Loucy (cell line): ENCODE results near the gene WWTR1.

Experiments
- EZH2phosphoT487 ChIP-seq: fragments of 200-600 bp; IDR thresholded peaks from 2 replicates; pipeline ENCODE4 v1.6.1; 2018; ENCODE audit warnings: antibody characterized with exemption, mild to moderate bottlenecking, moderate library complexity, borderline replicate concordance
- TF ChIP-seq, protein P1 (sequence below): fragments of 200-600 bp; sonication (generic); conservative IDR thresholded peaks from 2 replicates; pipeline ENCODE4 v1.5.1; 2014; ENCODE audit warnings: mild to moderate bottlenecking, antibody characterized with exemption, low read length

DNA sequence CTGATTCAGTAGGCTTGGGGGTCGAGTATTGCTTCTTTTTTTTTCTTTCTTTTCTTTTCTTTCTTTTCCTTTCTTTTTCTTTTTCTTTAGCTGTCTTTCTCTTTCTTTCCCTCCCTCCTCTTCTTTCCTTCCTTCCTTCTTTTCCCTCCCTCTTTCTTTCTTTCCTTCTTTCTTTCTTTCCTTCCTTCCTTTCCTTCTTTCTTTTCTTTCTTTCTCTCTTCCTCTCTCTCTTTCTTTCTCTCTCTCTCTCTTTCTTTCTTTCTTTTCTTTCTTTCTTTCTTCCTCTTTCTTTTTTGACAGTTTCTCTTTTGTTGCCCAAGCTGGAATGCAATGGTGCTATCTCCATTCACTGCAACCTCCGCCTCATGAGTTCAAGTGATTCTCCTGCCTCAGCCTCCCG lies 147.3 kb downstream of the WWTR1 start:
- TF ChIP-seq, protein P1, sequence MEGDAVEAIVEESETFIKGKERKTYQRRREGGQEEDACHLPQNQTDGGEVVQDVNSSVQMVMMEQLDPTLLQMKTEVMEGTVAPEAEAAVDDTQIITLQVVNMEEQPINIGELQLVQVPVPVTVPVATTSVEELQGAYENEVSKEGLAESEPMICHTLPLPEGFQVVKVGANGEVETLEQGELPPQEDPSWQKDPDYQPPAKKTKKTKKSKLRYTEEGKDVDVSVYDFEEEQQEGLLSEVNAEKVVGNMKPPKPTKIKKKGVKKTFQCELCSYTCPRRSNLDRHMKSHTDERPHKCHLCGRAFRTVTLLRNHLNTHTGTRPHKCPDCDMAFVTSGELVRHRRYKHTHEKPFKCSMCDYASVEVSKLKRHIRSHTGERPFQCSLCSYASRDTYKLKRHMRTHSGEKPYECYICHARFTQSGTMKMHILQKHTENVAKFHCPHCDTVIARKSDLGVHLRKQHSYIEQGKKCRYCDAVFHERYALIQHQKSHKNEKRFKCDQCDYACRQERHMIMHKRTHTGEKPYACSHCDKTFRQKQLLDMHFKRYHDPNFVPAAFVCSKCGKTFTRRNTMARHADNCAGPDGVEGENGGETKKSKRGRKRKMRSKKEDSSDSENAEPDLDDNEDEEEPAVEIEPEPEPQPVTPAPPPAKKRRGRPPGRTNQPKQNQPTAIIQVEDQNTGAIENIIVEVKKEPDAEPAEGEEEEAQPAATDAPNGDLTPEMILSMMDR = no peak
- TF ChIP-seq EZH2phosphoT487 = no peak
